G401.6 (cell line): ENCODE data around the gene TENT4B.

Source experiments
- FAIRE-seq: peaks from 2 replicates; lab custom pipeline; 2012; peaks lifted over from hg19 to GRCh38; lab: Jason Lieb, UNC

TENT4B gene

DNA sequence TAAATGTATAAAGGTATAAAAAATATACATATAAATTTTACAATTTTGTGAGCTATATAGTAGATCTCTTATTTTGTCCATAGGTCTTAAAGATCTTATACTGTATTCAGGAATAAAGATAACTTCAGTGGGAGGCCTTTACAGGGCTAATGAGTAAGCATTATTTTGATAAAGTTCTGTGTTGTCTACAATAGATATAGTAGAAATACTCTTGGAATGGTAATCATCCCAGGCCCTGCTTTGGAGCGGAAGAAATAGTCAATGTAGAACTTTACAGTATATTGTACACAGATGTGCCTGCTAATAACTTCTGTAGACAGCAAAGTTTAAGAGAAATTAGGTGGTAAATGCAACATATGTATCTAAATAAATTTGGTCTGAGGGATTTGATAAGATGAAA lies 42.6 kb downstream of the TENT4B start:
- FAIRE-seq, result no peak

GRCh38 chr16:50197582-50197981 lies 44.5 kb downstream of the TENT4B start:
- FAIRE-seq, result no peak

- FAIRE-seq, result no peak
These were observed 45.8 kb downstream of the TENT4B start for GRCh38 chr16:50198802-50199403.

DNA sequence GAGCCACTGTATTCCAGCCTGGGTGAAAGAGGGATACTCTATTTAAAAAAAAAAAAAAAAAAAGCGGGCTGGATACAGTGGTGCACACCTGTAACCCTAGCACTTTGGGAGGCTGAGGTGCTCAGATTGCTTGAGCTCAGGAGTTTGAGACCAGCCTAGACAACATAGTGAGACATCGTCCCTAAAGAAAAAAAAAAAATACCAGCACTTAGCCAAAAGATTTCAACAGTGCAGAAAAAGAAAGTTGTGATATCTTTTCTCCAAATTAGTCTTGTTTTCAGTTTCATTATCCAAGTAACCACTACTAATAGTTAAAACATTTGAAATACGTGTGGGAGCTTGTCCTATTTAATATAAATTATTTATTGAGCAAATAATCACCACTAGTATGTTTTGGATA lies 48.7 kb downstream of the TENT4B start:
- FAIRE-seq, result no peak

DNA sequence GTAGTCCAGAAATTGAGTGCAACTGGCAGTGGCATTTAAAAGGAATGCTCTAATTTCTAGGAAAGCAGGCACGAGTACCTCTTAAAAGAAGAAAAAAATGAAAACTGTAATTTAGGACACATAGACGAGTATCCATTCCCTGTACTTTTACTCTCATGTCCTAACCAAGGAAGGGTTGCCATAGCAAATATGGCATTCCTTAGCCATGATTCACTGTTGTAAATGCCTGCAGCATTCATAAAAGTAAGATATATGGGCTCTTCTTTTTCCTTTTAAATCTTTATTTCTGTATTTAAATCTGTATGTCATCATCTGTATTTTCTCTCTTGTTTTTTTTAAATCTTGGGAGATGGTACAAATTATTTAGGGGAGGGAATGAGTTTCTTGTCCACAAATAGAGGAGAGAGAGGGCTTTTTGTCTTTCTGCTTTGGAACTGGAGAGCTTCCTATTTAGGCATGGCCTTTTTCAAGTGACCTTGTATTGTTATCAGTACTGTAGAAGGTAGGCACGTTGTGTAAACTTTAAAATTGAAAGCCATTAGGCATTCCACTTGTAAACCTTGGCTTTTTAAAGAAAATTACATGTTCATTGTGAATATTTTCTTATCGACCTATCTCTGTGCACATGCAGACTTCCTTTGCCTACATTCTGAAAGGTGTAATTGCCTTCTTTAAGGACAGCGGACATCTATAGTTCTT lies 50.0 kb downstream of the TENT4B start:
- FAIRE-seq, result peak; percentile 44

GRCh38 chr16:50203681-50204080 lies 50.6 kb downstream of the TENT4B start:
- FAIRE-seq, result no peak

- no peak for FAIRE-seq
These were observed 51.5 kb downstream of the TENT4B start for GRCh38 chr16:50204453-50205108.

GRCh38 chr16:50207652-50208051 lies 54.5 kb downstream of the TENT4B start:
- FAIRE-seq, result no peak

DNA sequence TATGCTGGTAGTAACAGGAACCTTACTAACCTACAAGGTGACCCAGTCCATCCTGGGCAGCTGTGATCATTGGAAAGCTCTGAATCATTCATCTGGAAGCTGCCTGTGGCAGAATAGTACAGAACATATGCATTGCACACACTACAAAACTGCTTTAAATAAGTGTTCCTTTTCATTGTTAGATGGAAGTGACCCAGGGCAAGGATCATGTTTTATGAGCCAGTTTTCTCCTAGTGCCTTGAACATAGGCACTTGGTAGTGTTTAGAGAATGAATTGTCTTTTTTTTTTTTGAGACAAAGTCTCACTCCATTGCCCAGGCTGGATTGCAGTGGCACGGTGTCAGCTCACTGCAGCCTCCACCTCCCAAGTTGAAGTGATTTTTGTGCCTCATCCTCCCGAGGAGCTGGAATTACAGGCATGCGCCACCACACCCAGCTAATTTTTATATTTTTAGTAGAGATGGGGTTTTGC lies 55.4 kb downstream of the TENT4B start:
- FAIRE-seq, result no peak

DNA sequence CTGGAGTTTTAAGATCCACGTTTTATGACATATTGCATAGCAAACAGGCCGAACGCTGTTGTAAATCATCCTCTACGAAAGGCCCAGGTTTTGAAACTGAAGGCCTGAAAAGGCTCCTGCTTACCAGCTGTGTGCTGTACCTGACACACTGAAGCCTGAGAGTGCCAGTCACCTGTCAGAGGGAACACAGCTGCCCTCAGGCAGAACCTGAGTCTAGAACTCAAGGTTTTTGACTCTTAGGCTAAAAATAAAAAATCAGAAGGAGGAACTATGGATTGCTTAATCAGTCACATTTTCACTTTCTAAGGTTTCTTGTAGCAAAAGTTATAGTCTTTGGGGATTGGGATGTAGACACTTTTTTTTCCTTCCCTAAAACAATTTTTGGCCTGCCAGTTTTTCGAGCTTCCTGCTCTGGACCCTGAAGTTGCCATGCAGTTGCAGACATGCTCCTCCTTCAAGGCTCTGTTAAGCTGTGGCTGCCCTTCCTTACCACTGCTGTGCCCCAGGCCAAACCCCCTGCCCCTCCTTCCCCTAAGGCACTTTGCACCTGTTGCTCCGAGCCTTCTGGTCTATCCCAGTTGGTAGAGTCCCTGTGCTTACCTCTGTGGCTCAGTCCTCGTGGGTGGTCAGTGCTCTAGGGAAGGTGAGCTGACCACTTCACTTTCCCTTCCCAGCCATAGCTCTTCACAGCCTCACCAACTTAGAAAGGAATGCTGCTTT lies 56.6 kb downstream of the TENT4B start:
- no peak for FAIRE-seq

DNA sequence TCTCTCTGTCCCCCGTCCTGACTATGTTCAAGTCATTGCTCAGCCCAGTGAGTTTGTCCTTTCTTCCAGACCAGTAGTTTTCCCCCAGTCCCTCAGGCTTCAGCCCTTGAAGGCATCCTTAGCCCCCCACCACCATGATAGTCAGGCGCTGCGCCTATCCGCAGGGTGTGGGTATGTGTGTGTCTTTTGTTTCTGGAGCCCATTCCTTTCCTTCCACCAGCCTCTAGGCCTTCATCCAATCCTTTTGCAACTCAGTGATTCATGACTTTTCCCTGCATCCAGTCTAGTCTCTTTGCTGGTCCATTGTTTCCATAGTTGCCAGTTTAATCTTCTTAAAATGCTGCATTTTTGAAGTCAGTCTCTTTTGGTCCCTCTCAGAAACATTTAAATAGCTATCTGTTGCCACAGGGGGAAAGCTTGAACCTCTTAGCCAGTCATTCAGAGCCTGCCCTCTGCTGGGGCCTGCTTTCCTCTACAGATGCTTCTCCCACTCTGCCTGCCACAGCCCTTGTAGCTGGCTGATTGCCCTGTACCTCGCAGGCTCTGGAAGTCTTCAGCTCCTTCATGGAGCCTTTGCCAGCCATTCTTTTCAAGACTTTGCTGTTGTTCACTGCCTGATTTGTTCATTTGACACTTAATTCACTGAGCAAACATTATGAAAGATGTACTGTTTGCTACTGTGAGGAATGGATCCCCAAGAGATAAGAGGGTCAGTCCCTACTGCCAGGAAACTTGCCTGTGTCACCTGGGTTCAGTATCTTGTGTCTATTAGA lies 57.3 kb downstream of the TENT4B start:
- FAIRE-seq, result peak; percentile 91

- peak; percentile 94 for FAIRE-seq
These were observed 60.9 kb downstream of the TENT4B start for GRCh38 chr16:50213939-50214519.

GRCh38 chr16:50215680-50216079 lies 62.6 kb downstream of the TENT4B start:
- no peak for FAIRE-seq

DNA sequence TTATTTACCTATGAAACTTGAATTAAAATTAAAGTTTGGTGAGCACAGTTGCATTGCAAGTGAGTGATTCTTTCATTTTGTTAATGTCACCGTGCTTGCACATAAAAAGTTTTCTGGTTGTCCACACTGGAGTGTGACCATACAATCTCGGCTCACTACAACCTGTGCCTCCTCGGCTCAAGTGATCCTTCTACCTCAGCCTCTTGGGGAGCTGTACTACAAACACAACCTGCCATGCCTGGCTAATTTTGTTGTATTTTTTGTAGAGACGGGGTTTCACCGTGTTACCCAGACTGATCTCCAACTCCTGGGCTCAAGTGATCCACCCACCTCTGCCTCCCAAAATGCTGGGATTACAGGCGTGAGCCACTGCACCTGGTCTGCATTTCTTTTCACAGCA lies 63.1 kb downstream of the TENT4B start:
- no peak for FAIRE-seq

DNA sequence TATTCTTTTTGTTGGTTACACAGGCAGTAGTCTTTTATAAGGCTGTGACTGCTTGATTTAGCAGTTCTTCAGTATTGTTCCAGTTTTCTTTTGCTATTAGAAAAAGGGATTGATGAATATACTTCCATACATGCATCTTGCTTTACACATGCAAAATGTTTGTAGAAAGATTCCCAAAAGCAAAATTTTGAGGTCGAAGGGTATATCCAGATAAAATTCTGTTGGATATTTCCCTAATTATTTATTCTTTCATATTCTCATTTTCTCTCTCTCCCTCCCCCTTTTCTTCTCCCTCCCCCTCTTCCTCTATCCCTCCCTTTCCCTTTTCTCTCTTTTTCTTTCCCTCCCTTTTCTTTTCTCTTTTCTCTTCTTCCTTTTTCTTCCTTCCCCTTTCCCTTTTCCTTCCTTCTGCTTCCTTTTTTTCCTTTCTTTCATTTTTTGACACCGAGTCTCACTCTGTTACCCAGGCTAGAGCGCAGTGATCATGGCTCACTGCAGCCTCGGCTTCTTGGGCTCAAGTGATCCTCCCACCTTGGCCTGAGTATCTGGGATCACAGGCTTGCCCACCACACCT lies 66.4 kb downstream of the TENT4B start:
- no peak for FAIRE-seq

- no peak for FAIRE-seq
These were observed 71.2 kb downstream of the TENT4B start for GRCh38 chr16:50224286-50224685.

DNA sequence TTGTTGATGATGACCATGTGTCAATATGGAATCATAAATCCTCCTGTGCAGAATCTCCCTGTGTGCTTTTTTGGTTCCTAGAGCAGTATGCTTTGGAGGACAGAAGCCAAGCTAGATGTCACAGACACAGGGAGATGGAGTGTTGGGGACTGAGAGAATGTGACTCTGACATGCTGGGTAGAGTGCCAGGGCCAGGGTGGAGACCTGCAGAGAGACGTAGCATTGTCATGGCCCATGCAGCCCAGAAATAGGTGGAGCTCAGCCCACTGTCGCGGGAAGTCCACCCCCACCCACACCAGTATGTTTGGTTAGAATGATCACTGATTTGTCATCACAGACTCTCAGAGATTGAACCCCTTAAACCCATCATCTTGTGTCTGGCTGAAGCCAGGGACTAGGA lies 74.0 kb downstream of the TENT4B start:
- no peak for FAIRE-seq

DNA sequence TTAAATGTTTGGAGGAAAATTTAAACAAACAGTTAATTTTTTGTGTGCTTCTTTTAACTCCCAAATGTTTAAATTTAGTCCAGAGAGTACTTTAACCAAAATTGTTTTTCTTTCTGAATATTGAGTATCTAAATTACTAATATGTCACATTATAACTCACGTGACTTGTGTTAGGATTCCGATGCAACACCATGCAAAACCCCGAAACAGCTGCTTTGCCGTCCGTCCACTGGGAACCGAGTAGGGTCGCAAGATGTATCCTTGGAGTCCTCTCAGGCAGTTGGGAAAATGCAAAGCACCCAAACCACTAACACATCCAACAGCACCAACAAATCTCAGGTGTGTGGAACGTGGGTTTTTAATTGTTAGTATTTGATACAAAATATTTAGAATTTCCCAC lies 74.6 kb downstream of the TENT4B start:
- no peak for FAIRE-seq

- FAIRE-seq, result no peak
These were observed 75.3 kb downstream of the TENT4B start for GRCh38 chr16:50228364-50228868.

GRCh38 chr16:50229149-50229726 lies 76.1 kb downstream of the TENT4B start:
- FAIRE-seq, result no peak
